Tibial artery (tissue), 4 donors: ENCODE data around the gene HEBP2.

Source experiments
- DNase-seq, 2 donors: peaks; one replicate each; pipeline ENCODE4 v3.0.0-alpha.2; 2019
- H3K27ac ChIP-seq, 2 donors: fragments of 200-600 bp; sonication (generic) in 1 of 2; 1 replicate in 1 of 2; 2 replicates in 1 of 2; pipeline ENCODE4 v1.5.1; 2018 to 2019; ENCODE audit warnings: mild to moderate bottlenecking in 1 of 2
- H3K27me3 ChIP-seq, 2 donors: fragments of 200-600 bp; sonication (generic) in 1 of 2; one replicate each; pipeline versions ENCODE4 v1.5.1 to v1.6.0; 2016 to 2019
- H3K36me3 ChIP-seq, 3 donors: fragments of 200-600 bp; sonication (generic) in 2 of 3; one replicate each; pipeline ENCODE4 v1.5.1; 2016 to 2019; ENCODE audit warnings: mild to moderate bottlenecking in 2 of 3
- H3K4me1 ChIP-seq, 4 donors: fragments of 200-600 bp; sonication (generic) in 2 of 4; 1 replicate in 3 of 4; 2 replicates in 1 of 4; pipeline ENCODE4 v1.5.1; 2016 to 2019
- H3K4me3 ChIP-seq, 2 donors: fragments of 200-600 bp; sonication (generic) in 1 of 2; 1 replicate in 1 of 2; 2 replicates in 1 of 2; pipeline ENCODE4 v1.5.1; 2018 to 2019; ENCODE audit warnings: mild to moderate bottlenecking in 2 of 2
- H3K9me3 ChIP-seq, 3 donors: fragments of 200-600 bp; sonication (generic) in 1 of 3; one replicate each; pipeline ENCODE4 v1.5.1; 2016 to 2019
- intact Hi-C: fragments of 100-400 bp; cut with DNase I; formaldehyde crosslinking; loops from one replicate; pipeline ENCODE4 v1.15.0; 2023; ENCODE audit warnings: low total_unique reads
- TF ChIP-seq, protein P1 (sequence below), 2 experiments: fragments of 200-600 bp in 1 of 2; fragments of 450-650 bp in 1 of 2; IDR thresholded peaks; one replicate each; pipeline ENCODE4 v1.5.1; 2017 to 2019; ENCODE audit warnings: antibody characterized with exemption in 2 of 2, mild to moderate bottlenecking in 1 of 2, moderate library complexity in 1 of 2

The HEBP2 gene

DNA sequence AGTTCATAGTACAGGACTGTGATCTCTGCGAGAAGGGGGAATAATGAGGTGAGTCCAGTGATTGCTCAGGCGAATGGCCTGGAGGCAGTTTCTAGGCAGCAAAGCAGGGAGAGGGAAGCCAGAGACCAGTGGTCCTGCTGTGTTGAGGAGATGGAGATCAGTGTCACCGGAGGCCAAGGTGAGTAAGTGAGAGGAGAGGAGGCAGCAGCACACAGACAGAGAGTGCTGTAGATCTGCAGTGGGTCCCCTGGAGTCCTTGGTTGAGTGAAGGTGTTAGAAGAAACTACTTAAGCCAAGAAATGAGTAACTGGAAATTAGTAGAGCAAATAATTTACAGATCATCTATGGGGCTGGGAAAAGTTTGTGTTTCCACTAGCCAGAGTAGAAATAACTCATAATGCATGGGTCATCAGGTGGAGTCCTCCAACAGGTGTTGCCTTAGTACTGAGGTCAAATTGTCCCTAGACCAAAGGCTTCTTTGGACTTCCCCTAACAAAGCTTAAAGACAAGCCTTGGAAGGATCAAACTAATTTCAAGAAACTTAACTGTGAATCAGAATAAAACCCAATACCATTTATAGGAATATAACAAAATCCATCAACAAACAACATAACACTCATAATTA lies 13.6 kb downstream of the HEBP2 start:
- no peaks in the 10 kb centered on the region for H3K27me3 ChIP-seq
- DNase-seq, result no peak

DNA sequence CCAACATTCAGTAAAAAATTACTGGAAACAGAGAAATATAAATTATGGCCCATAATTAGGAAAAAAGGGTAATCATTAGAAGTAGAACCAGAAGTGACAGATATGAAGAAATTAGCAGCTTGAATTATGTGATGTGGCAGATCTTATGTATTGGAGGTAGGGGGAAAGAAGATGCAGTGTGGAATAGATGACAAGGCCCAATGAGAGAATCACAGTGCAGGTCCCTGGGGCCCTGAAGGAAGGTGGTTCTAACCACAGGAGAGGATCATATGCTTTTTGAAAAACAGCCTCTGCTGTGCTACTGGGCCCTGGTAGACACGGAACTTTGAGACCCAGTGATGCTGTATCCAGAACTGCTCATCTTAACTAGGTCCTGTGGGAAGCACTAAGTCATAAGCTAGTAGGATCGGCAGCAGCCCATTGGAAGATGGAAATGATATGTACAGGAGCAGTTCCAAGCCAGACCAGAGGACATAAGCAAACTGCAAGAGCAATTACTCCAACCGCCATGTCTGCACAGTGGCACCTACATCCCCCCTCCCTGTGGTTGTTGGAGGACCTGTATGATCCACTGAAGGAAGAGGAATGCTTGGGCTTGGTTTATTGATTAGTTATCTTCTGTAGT lies 14.2 kb downstream of the HEBP2 start:
- Histone ChIP-seq H3K9me3 (no peaks in the 10 kb centered on the region), H3K36me3 (peaks cover 18 to 68% (median 18%) of the 10 kb centered on the region in 3 donors), H3K27me3 (no peaks in the 10 kb centered on the region), H3K27ac (no peak overlapping the region), H3K4me3 (no peak overlapping the region), H3K4me1 (no peaks in the 10 kb centered on the region)
- no peak for DNase-seq
- intact Hi-C loops, result no loop called here
- TF ChIP-seq, protein P1, sequence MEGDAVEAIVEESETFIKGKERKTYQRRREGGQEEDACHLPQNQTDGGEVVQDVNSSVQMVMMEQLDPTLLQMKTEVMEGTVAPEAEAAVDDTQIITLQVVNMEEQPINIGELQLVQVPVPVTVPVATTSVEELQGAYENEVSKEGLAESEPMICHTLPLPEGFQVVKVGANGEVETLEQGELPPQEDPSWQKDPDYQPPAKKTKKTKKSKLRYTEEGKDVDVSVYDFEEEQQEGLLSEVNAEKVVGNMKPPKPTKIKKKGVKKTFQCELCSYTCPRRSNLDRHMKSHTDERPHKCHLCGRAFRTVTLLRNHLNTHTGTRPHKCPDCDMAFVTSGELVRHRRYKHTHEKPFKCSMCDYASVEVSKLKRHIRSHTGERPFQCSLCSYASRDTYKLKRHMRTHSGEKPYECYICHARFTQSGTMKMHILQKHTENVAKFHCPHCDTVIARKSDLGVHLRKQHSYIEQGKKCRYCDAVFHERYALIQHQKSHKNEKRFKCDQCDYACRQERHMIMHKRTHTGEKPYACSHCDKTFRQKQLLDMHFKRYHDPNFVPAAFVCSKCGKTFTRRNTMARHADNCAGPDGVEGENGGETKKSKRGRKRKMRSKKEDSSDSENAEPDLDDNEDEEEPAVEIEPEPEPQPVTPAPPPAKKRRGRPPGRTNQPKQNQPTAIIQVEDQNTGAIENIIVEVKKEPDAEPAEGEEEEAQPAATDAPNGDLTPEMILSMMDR (IDR thresholded peaks at IDR 0.05), result no peak

More for the DNA sequence above, 13.6 kb downstream of the HEBP2 start:
- Histone ChIP-seq H3K36me3 (peaks cover 24 to 74% (median 25%) of the 10 kb centered on the region in 3 donors), H3K27ac (no peak overlapping the region), H3K4me1 (no peaks in the 10 kb centered on the region), H3K4me3 (no peak overlapping the region), H3K9me3 (no peaks in the 10 kb centered on the region)
- intact Hi-C loops, result no loop called here
- TF ChIP-seq, protein P1 (IDR thresholded peaks at IDR 0.05), result no peak

DNA sequence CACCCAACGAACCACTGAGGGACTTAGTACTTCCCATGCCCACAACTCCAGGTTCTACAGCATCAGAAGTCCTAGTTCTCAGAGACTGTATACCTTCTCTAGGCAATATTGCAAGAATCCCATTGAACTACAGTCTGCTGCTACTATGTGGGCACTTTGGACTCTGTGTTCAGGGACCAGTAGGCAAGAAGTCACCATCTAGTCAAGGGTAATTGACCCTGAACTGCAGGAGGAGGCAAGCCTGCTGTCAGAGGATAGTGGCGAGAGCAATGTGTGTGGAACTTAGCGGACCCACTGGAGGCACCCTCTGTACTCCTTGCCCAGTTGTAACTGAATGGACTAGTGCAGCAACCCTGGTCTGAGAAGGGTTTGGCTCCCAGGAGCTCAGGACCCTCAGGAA lies 15.7 kb downstream of the HEBP2 start:
- no peaks in the 10 kb centered on the region for H3K27me3 ChIP-seq
- TF ChIP-seq, protein P1 (IDR thresholded peaks at IDR 0.05), result no peak
- H3K4me1 ChIP-seq, result no peaks in the 10 kb centered on the region
- no peaks in the 10 kb centered on the region for H3K9me3 ChIP-seq
- H3K27ac ChIP-seq, result no peak overlapping the region
- H3K36me3 ChIP-seq, result peaks cover 5 to 59% (median 8%) of the 10 kb centered on the region in 3 donors
- DNase-seq, result no peak
- intact Hi-C loops, result no loop called here
- H3K4me3 ChIP-seq, result no peak overlapping the region

DNA sequence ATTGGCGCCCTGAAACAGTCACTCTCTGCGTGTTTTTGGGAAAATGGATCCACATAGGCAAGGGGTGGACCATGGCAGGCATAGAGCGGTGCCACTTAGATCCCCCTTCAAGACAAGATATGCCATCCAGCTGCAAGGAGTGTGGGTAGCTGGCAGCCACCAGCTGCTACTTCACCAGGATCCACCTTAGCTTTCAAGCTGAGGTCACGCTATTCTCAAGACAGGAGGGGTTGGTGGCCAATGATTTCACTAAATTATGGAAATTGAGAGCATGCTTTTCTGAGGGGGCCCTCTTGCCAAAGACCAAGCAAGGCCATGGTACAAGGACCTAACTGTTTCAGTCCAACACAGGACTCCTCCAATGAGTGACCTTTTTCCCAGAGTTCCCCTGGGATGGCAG lies 16.3 kb downstream of the HEBP2 start:
- Histone ChIP-seq H3K4me3 (no peak overlapping the region), H3K9me3 (no peaks in the 10 kb centered on the region), H3K27ac (no peak overlapping the region), H3K36me3 (peaks cover 5 to 53% (median 8%) of the 10 kb centered on the region in 3 donors), H3K27me3 (no peaks in the 10 kb centered on the region), H3K4me1 (no peaks in the 10 kb centered on the region)
- TF ChIP-seq, protein P1 (IDR thresholded peaks at IDR 0.05), result no peak
- DNase-seq, result no peak
- intact Hi-C loops, result no loop called here

DNA sequence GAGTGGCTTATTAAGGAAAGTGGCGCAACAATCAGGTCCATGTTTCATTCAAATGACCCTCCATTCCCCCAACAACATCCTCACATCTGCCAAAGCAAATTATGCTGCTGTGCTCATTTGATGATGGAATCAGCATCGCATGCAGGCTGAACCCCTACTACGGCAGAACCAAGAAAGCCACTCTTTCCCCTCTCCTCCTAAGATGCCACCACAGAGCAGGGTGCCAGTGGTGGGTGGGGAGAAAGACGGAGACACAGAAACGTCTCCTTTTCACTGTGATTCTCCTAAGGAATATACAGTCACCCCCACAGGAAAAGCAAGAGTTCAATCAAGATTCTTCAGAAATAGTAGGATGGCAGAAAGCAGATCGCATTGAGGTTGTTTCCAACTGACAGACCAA lies 17.1 kb downstream of the HEBP2 start:
- no peaks in the 10 kb centered on the region for H3K4me1 ChIP-seq
- no peak overlapping the region for H3K27ac ChIP-seq
- no peak for DNase-seq
- H3K27me3 ChIP-seq, result no peaks in the 10 kb centered on the region
- intact Hi-C loops, result no loop called here
- TF ChIP-seq, protein P1 (IDR thresholded peaks at IDR 0.05), result no peak
- H3K4me3 ChIP-seq, result no peak overlapping the region
- no peaks in the 10 kb centered on the region for H3K9me3 ChIP-seq
- peaks cover 5 to 45% (median 8%) of the 10 kb centered on the region in 3 donors for H3K36me3 ChIP-seq
